HG02678 (cell line): Measurements from ENCODE around the gene CYP2W1.
"Not testable (repeated sequence)": the region's sequence is repeated elsewhere in the genome, so short reads cannot be mapped to it uniquely, and the experiment has no call there.

Experiments used
- ATAC-seq: cut with Tn5 transposase; IDR thresholded peaks from one replicate; pipeline ENCODE4 v1.9.1; 2021; ENCODE audit warnings: mild to moderate bottlenecking, moderate library complexity; ENCODE audit not compliant: unreplicated experiment

The CYP2W1 gene

GRCh38 chr7:996079-996872, 13.3 kb downstream of the CYP2W1 start:
- ATAC-seq, result no peak

- no peak for ATAC-seq
Measured at GRCh38 chr7:997404-998395, 14.7 kb downstream of the CYP2W1 start.

- ATAC-seq, result no peak
Measured at GRCh38 chr7:999149-999879, 16.3 kb downstream of the CYP2W1 start.

GRCh38 chr7:999941-1000935, 17.3 kb downstream of the CYP2W1 start:
- ATAC-seq, result no peak

- not testable (repeated sequence) for ATAC-seq
Measured at GRCh38 chr7:1001069-1001770, 18.2 kb downstream of the CYP2W1 start.

- ATAC-seq, result not testable (repeated sequence)
Measured at GRCh38 chr7:1002026-1002425, 19.0 kb downstream of the CYP2W1 start.

GRCh38 chr7:1002445-1002844, 19.5 kb downstream of the CYP2W1 start:
- ATAC-seq, result not testable (repeated sequence)

GRCh38 chr7:1004018-1004852, 21.3 kb downstream of the CYP2W1 start:
- no peak for ATAC-seq

GRCh38 chr7:1005303-1005702, 22.3 kb downstream of the CYP2W1 start:
- ATAC-seq, result no peak

GRCh38 chr7:1007901-1008300, 24.9 kb downstream of the CYP2W1 start:
- ATAC-seq, result no peak

- ATAC-seq, result no peak
Measured at GRCh38 chr7:1008733-1009363, 25.9 kb downstream of the CYP2W1 start.

- ATAC-seq, result no peak
Measured at GRCh38 chr7:1009747-1010146, 26.8 kb downstream of the CYP2W1 start.

GRCh38 chr7:1010226-1010625, 27.2 kb downstream of the CYP2W1 start:
- ATAC-seq, result no peak

- no peak for ATAC-seq
Measured at GRCh38 chr7:1011297-1012003, 28.5 kb downstream of the CYP2W1 start.

- ATAC-seq, result no peak
Measured at GRCh38 chr7:1012004-1012715, 29.2 kb downstream of the CYP2W1 start.

GRCh38 chr7:1012716-1013095, 29.7 kb downstream of the CYP2W1 start:
- ATAC-seq, result no peak

- ATAC-seq, result no peak
Measured at GRCh38 chr7:1013581-1013980, 30.6 kb downstream of the CYP2W1 start.
